ENCODE data around the gene PLOD2. TPM values are rescaled to one million over a fixed set of nuclear protein-coding genes. Genes with fewer than 3 reads are reported as not detected.
A peak's percentile ranks its signal among the peaks of the same experiment; 100 is the strongest.

Gene PLOD2
- polyA plus RNA-seq, 5 donors = 43.5 to 90.6 (median 86.5) TPM

- no peak for DNase-seq
Observed at GRCh38 chr3:146047485-146047884, 113.5 kb downstream of the PLOD2 start.

GRCh38 chr3:146044046-146044445 lies 116.9 kb downstream of the PLOD2 start:
- DNase-seq = no peak

GRCh38 chr3:146040630-146041029 lies 120.4 kb downstream of the PLOD2 start:
- no peak for DNase-seq

GRCh38 chr3:146037697-146038096 lies 123.3 kb downstream of the PLOD2 start:
- DNase-seq = no peak

GRCh38 chr3:146036281-146036680 lies 124.7 kb downstream of the PLOD2 start:
- no peak for DNase-seq

GRCh38 chr3:146035366-146035765 lies 125.6 kb downstream of the PLOD2 start:
- peak in 1 of 2 donors; percentile 17 for DNase-seq

- DNase-seq = no peak
Observed at GRCh38 chr3:146033950-146034349, 127.0 kb downstream of the PLOD2 start.

- DNase-seq = no peak
Observed at GRCh38 chr3:146026547-146026946, 134.4 kb downstream of the PLOD2 start.

- DNase-seq = no peak
Observed at GRCh38 chr3:146024260-146024659, 136.7 kb downstream of the PLOD2 start.

GRCh38 chr3:146020969-146021368 lies 140.0 kb downstream of the PLOD2 start:
- DNase-seq = no peak

- no peak for DNase-seq
Observed at GRCh38 chr3:146019508-146019907, 141.5 kb downstream of the PLOD2 start.

Other genes with a start within 250 kb of the PLOD2 start
- gene PLSCR4, start 89.9 kb upstream of the PLOD2 start, polyA plus RNA-seq (ENCODE audit: insufficient read depth in 1 of 5, insufficient read length in 5 of 5, low replicate concordance in 1 of 5) = 10 to 100 TPM; 37.9 to 85.6 (median 65.1) TPM